GM10248 (cell line): ENCODE measurements around the gene FBF1.
"Not testable (repeated sequence)": the region's sequence is repeated elsewhere in the genome, so short reads cannot be mapped to it uniquely, and the experiment has no call there.

Experiments used
- CTCF ChIA-PET: fragments of 300-600 bp; sonication (Branson Sonifier 250); formaldehyde crosslinking; extraction: SDS; loops from one replicate; lab custom pipeline; 2021; ENCODE audit warnings: antibody characterized with exemption; lab: Yijun Ruan, JAX
- POLR2A ChIA-PET: fragments of 350-650 bp; sonication (Branson Sonifier 250); formaldehyde crosslinking; extraction: SDS; loops from one replicate; lab custom pipeline; 2020; ENCODE audit warnings: antibody characterized with exemption; lab: Yijun Ruan, JAX
- DNase-seq: peaks from one replicate; pipeline ENCODE4 v3.0.0; 2012; ENCODE audit errors: extremely low spot score
- TF ChIP-seq, protein P1 (sequence below): IDR thresholded peaks from 2 replicates; pipeline ENCODE4 v1.5.1; 2012; ENCODE audit warnings: mild to moderate bottlenecking, low read depth; ENCODE audit errors: extremely low read depth, missing control alignments, control extremely low read depth

FBF1 gene

DNA sequence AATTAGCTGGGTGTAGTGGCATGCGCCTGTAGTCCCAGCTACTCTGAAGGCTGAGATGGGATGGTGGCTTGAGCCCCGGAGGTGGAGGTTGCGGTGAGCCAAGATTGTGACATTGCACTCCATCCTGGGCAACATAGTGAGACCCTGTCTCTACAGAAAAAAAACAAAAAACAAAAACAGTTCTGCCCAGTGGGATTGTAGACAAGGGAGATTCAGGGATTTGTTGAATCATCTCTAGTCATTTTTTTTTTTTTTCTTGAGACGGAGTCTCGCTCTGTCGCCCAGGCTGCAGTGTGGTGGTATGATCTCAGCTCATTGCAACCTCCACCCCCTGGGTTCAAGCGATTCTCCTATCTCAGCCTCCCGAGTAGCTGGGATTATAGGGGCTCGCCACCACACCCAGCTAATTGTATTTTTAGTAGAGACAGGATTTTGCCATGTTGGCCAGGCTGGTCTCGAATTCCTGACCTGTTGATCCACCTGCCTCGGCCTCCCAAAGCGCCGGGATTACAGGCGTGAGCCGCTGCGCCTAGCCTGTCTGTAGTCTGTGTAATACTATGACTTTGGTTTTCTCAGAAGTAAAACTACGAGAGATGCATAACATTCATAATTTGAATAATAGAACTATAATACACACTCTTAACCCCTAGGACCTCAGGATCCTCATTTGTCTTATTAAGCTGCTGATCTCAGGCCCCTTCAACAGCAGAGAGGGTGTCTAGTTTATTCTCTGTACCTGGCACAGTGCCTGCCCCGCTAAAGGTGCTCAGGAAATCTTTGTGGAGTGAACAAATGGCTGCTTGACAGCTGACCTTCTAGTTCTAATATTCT is 39.6 kb upstream of the FBF1 start:
- DNase-seq = no peak
- TF ChIP-seq, protein P1, sequence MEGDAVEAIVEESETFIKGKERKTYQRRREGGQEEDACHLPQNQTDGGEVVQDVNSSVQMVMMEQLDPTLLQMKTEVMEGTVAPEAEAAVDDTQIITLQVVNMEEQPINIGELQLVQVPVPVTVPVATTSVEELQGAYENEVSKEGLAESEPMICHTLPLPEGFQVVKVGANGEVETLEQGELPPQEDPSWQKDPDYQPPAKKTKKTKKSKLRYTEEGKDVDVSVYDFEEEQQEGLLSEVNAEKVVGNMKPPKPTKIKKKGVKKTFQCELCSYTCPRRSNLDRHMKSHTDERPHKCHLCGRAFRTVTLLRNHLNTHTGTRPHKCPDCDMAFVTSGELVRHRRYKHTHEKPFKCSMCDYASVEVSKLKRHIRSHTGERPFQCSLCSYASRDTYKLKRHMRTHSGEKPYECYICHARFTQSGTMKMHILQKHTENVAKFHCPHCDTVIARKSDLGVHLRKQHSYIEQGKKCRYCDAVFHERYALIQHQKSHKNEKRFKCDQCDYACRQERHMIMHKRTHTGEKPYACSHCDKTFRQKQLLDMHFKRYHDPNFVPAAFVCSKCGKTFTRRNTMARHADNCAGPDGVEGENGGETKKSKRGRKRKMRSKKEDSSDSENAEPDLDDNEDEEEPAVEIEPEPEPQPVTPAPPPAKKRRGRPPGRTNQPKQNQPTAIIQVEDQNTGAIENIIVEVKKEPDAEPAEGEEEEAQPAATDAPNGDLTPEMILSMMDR = no peak
- CTCF ChIA-PET = interaction anchor here (1.0 to 1.8 kb wide), 4 partner anchors 11 to 34 kb away, joined by 5 to 6 read pairs (median 5); partner anchors contain the start of gene CDK3
- POLR2A ChIA-PET = interaction anchor here (0.5 to 0.7 kb wide), 6 partner anchors 9 to 720 kb away, joined by 3 to 8 read pairs (median 4); no protein-coding TSS in a partner anchor

DNA sequence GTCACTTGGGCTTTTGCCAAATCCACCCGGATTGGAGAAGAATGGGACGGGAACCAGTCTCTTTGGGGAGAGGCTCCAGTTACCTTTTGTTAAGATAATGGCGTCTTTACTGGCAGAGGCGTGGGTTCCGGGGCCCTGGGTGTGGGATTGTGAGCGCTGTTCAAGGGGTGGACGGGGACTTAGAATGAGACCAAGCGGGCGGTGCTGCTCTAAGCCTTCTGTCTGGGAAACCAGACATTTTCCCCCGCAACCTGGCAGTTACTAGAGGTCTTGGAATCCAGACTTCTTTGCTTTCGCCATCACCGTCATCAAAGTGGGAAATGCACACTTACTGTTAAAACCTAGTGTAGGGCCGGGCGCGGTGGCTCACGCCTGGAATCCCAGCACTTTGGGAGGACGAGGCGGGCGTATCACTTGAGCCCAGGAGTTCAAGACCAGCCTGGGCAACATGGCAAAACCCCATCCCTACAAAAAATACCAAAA is 38.9 kb upstream of the FBF1 start:
- ChIA-PET CTCF (interaction anchor here (1.1 to 1.5 kb wide), 2 partner anchors 12 to 20 kb away, joined by 5 read pairs; partner anchors contain the start of gene CDK3), POLR2A (interaction anchor here (0.5 to 0.7 kb wide), 2 partner anchors 30 to 64 kb away, joined by 3 to 7 read pairs; no protein-coding TSS in a partner anchor)
- no peak for DNase-seq
- TF ChIP-seq, protein P1 = no peak

DNA sequence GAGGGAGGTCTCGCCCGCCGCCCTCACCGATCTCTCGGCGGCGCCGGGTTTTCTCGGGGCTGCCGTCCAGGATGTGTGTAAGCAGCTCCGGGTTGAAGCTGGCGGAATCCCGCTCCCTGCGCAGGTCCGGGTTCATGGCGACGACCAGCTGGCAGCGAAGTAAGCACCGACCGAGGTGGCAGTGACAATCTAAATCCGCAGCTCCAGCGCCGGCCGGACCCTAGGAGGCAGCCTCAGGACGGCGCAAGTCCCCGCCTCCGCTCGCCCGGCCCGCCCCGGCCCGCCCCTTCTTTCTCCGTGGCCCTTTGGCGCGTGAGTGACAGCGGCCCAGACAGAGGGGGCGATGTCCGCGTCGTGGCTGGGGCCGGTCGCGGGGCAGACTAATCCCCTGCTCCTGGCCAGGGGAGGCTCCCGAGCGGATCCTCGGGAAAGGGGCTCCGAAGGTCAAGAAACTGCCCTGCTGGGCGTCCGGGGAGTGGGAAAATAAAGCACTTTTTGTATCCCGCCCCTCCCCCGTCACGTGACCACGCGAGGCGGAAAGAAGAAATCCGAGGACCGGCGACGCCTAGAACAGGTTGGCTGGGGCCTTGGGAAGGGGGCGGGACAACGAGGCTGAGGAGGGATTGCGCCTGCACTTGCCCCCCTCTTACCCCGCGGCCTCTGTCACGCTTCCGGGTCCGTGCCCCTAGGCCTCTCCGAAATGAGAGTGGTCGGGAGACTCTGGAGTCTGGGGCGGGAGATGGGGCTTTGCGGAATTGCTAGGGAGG is 38.3 kb upstream of the FBF1 start, which contains the start of the genes ACOX1 and TEN1:
Gene ACOX1 (minus strand): TSS at position 229 of the 767 bp plus-strand sequence. CDS start 93 bp downstream, at position 136.
Gene TEN1 (plus strand): TSS at position 303 of the 767 bp plus-strand sequence. CDS start 6,953 bp downstream, outside the sequence.
- CTCF ChIA-PET = interaction anchor here (1.0 to 1.6 kb wide), 5 partner anchors 21 to 74 kb away, joined by 3 to 4 read pairs (median 3); partner anchors contain the start of genes FBF1 and MRPL38
- POLR2A ChIA-PET = interaction anchor here (0.6 to 1.1 kb wide), 3 partner anchors 10 to 1155 kb away, joined by 3 to 5 read pairs (median 4); no protein-coding TSS in a partner anchor
- TF ChIP-seq, protein P1 = peak; percentile 41
- DNase-seq = peak; percentile 95

DNA sequence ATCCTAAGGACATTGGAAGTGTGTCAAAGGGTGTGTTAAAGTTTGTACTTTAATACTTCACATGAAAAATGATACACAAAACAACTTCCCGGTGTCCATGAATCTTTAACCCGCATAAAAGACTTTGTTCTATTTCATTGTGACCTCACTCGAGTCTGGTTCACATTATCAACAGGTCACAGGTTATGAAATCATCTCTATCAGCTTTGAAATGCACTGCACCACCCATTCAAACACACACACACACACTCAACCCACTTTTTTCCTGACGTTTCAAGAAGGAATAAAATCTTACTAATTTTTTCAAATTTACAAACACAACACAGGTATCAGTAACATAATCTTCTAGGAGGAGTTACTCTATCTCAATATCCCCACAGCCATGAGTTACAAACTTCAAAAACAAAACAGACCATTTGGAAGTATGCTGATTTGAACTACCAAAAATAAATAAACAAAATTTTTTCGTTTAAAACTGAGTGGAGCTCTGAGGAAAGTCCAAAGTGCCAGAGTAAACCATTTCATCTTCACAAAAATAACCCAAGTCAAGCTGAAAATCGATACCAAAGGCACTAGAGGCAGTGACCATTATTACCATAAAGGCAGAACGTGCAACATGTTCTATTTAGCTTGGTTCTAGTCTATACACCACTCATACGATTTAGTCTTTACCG is 35.5 kb upstream of the FBF1 start:
- POLR2A ChIA-PET = no interaction called here
- CTCF ChIA-PET = interaction anchor here (1.3 kb wide), 2 partner anchors 38 to 71 kb away, joined by 5 to 7 read pairs; partner anchors contain the start of gene MRPL38
- TF ChIP-seq, protein P1 = no peak
- DNase-seq = no peak

DNA sequence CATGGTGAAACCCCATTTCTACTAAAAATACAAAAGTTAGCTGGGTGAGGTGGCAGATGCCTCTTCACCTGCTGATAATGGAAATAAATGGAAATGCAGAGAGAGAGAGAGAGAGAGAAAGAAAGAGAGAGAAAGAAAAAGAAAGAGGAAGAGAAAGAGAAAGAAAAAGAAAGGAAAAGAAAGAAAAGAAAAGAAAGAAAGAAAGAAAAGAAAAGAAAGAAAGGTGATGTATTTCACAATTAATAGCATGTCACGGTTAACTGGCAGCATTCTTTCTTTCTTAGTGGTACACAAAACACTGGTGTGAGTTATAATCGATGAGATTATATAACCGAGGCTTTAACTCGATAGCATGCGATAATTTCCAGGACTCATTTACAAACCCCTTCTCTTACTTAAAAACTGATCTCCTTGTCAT is 34.9 kb upstream of the FBF1 start:
- CTCF ChIA-PET = no interaction called here

DNA sequence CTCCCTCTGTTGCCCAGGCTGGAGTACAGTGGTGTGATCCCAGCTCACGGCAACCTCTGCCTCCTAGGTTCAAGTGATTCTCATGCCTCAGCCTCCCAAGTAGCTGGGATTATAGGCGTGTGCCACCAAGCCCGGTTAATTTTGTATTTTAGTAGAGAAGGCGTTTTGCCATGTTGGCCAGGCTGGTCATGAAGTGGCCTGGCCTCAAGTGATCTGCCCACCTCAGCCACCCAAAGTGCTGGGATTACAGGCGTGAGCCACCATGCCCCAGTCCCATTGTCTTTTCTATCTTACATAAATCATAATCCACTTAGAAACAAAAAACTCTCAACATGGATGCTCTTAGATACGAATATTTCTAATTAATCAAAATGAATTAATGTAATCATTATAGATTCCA is 34.3 kb upstream of the FBF1 start:
- CTCF ChIA-PET = not testable (repeated sequence)
- POLR2A ChIA-PET = interaction anchor here (0.7 kb wide), 1 partner anchor 11 kb away, joined by 4 read pairs; no protein-coding TSS in a partner anchor

More for the DNA sequence above, 34.9 kb upstream of the FBF1 start:
- DNase-seq = no peak
- TF ChIP-seq, protein P1 = no peak
- POLR2A ChIA-PET = no interaction called here

More for the DNA sequence above, 34.3 kb upstream of the FBF1 start:
- not testable (repeated sequence) for DNase-seq
